Ramos (cell line): ENCODE measurements around the gene CAMK2B.

Source experiments
- in situ Hi-C: fragments of 300-500 bp; cut with MboI; formaldehyde crosslinking; loops from one replicate; pipeline ENCODE4 v1.14.3; 2022; ENCODE audit warnings: low sequenced_read_pairs; ENCODE audit not compliant: unreplicated experiment

CAMK2B gene

DNA sequence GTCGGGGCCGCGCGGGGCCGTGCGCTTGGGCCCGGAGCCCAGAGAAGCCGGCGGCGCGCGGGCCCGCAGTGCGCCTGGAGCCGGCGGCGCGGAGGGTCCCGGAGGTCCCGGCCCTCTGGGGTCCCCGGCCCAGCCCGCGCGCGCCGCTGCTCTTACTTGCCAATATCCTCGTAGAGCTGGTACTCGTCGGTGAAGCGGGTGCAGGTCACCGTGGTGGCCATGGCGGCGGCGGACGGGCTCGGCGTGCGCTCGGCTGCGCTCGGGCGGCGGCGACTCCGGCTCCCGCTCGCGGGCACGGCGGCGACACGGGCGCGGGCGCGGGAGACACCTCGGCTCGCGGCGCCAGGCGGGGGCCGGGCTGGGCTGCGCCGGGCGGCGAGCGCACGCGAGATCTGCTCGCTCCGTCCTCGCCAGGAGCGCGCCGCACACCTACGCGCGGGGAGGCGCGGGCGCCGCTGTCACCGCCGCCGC lies at the start of gene CAMK2B:
Gene CAMK2B (minus strand): TSS at position 394 of the 471 bp plus-strand sequence. CDS start 173 bp downstream, at position 221.
- in situ Hi-C loops = no loop called here

GRCh38 chr7:44374007-44374763 lies 48.8 kb upstream of the CAMK2B start:
- in situ Hi-C loops = no loop called here

- in situ Hi-C loops = no loop called here
Measured at GRCh38 chr7:44373418-44373740, 48.0 kb upstream of the CAMK2B start.

GRCh38 chr7:44372560-44373417 lies 47.4 kb upstream of the CAMK2B start:
- in situ Hi-C loops = no loop called here

GRCh38 chr7:44368885-44369284 lies 43.5 kb upstream of the CAMK2B start:
- in situ Hi-C loops = no loop called here

DNA sequence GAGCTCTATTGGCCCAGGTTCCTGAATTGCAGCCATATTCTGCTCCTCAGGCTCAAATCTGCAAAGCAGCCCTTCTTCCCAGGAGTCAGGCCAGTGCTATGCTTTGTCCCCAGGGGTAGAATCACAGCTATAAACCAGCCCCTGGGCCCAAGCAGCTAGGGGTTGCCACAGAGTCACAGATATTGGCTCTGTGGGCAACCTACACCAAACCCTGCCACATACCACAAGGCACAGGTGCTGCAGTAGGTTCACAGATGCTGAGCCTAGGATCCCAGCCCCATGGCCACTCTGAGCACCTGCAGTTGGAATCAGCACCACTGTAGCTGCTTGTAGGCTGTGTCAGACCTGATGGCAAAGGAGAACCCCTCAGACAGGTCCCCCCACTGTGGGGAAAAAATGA lies 43.1 kb upstream of the CAMK2B start:
- in situ Hi-C loops = no loop called here

DNA sequence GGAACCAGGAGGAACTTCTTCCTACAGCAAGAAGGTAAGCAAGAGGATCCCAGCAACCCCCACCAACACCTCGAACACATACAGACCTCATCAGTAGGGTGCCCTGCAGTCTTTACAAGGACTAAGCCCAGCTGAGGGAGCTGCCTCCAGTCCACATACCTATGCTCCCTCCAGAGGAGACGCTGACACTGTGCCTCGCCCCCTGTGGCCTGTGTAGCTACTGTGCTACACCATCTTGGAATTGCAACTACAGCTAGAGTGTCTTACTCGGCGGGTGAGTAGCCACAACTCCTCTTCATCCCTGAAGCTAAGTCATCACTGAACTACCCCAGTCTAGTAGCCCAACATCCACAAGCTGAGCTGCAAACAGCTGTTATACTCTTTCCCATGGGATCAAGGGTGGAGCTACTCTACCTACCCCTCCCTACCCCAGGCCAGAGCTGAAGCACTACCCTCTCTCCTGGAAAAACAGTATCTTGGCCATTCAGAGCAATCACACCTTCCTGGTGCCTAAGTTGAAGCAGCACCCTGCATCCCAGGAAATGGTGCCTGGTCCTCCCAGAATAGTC lies 42.2 kb upstream of the CAMK2B start:
- in situ Hi-C loops = no loop called here

DNA sequence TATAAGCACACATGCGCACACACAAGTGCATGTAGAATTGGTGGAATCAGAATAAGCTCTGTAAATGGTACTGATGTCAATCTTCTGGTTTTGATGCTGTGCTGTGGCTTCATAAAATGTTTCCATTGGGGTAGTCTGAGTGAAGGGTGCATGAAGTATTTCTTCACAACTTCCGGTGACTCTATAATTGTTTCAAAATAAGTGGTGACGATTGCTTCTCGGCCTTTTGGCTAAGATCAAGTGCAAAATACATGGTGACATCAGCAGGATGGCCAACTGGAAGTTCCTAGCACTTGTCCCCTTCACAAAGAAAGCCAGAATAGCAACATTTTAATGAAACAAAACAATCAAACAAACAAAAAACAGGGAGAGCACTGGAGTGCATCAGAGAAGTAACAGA lies 41.6 kb upstream of the CAMK2B start:
- in situ Hi-C loops = no loop called here

GRCh38 chr7:44353668-44354067 lies 28.3 kb upstream of the CAMK2B start:
- in situ Hi-C loops = no loop called here

GRCh38 chr7:44348851-44349781 lies 23.7 kb upstream of the CAMK2B start:
- in situ Hi-C loops = no loop called here

- in situ Hi-C loops = no loop called here
Measured at GRCh38 chr7:44348300-44348699, 22.9 kb upstream of the CAMK2B start.

DNA sequence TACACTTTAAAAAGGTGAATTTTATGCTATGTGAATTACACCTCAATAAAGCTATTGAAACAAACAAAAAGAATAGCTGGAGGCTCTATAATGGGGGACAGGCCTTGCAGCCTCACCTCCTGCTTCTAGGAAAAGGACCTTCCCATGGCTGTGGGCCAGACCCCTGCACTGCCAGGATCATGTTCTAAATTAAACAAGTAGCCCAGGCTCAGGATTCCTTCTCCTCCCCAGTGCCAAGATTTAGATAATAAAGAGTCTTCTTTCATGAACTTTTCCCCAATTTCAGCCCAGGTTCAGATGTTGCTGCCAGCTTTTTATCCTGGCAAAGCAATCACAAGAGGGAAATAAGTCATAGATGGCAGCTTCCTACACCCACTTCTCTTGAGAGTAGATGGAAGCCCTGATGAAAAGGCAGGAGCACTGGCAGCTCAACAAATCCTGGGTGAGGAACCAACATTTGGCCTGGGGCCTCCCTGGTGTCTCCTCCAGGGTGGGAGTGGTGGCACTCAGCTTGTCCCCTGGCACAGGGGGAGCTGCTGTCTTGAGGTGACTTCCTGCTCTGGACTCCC lies 22.2 kb upstream of the CAMK2B start:
- in situ Hi-C loops = no loop called here

DNA sequence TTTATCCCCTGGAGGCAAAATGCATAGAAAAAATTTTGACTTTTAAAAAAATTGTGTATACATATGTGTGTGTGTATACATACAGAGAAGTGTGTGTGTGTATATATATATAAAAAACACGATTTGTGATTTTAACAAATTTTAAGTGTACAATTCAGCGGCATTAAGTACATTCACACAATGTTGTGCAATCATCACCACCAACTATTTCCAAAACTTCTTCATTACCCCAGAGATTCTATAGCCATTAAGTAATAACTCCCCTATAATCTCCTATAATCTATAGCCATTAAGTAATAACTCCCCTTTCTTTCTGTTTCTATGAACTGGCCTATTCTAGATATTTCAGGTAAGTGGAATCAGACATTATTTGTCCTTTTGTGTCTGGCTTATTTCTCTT lies 20.7 kb upstream of the CAMK2B start:
- in situ Hi-C loops = no loop called here

DNA sequence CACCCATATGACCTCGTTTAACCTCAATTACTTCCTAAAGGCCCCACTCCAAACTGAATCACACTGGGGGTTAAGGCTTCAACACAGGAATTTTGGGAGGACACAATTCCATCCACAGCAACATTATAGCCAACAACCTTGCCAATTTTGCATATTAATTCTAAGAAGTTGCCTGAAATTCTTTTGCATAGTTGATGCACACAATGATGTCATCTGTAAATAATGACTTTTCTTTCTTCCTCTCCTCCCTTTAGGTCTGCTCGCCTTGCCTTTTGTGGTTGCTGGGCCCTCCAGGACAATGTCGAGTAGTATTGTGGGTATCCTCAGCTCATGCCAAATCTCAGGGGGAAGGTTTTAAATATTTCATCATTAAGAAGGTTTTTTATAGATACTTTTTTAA lies 16.0 kb upstream of the CAMK2B start:
- in situ Hi-C loops = no loop called here

DNA sequence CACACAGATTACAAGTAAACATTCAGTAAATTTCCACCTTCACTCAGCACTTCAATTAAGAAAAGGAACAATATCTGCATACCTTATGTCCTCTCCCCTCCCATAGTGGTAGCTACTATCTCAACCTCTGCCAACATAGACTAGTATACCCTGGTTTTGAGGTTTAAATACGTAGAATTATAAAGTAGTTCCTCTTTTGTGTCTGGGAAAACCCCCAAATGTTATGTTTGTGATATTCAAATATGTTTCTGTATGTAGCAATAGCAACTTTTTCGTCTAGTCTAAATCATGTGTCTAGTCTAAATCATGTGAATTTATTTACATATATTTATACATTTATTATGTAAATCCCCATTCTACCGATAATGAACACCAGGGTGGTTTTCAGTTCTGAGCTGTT lies 13.2 kb upstream of the CAMK2B start:
- in situ Hi-C loops = no loop called here

GRCh38 chr7:44336491-44336890 lies 11.1 kb upstream of the CAMK2B start:
- in situ Hi-C loops = no loop called here

DNA sequence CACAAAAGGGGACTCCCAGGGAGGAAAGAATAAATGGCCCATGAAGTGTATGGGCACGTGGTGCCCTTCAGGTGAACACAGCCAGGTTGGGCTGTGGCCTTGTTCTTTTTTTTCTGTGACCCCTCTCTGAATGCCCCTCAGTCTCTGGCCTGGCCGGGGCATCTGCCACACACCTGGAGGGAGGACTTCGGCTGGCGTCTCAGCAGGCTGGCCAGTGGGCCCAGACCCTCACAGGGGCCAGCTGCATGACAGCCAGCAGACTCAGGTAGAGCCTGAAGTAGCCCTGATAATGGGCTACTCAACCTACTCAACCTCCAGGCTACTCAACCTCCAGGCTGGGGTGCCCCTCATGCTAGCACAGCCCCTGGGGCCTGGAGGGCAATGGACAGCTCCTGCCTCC lies 9.8 kb upstream of the CAMK2B start:
- in situ Hi-C loops = no loop called here

- in situ Hi-C loops = no loop called here
Measured at GRCh38 chr7:44334734-44335097, 9.3 kb upstream of the CAMK2B start.

GRCh38 chr7:44333911-44334733 lies 8.7 kb upstream of the CAMK2B start:
- in situ Hi-C loops = no loop called here
